Fibroblast of peridontal ligament (primary cell): ENCODE measurements around the gene OR8S1.

Experiments used
- DNase-seq: peaks from one replicate; pipeline ENCODE4 v3.0.0-alpha.2; 2010; ENCODE audit errors: extremely low read depth

Gene OR8S1

GRCh38 chr12:48556631-48557030 is 31.2 kb downstream of the OR8S1 start:
- DNase-seq, result no peak

GRCh38 chr12:48557919-48558318 is 32.5 kb downstream of the OR8S1 start:
- DNase-seq, result no peak

GRCh38 chr12:48567731-48568130 is 42.3 kb downstream of the OR8S1 start:
- DNase-seq, result no peak

- no peak for DNase-seq
Observed at GRCh38 chr12:48569946-48570345, 44.5 kb downstream of the OR8S1 start, which contains the start of gene LALBA. LALBA (minus strand) TSS chr12:48570046; CDS start chr12:48570020, 26 bp downstream.

- DNase-seq, result no peak
Observed at GRCh38 chr12:48572326-48572725, 46.9 kb downstream of the OR8S1 start.
